ENCODE measurements around the gene ABCA2. TPM values are rescaled to one million over a fixed set of nuclear protein-coding genes. Genes with fewer than 3 reads are reported as not detected.

The ABCA2 gene
- polyA plus RNA-seq, 1 donor (not counting 4 experiments of a cell fraction or from before 2014, with no cell fraction given) = 1.3 TPM

DNA sequence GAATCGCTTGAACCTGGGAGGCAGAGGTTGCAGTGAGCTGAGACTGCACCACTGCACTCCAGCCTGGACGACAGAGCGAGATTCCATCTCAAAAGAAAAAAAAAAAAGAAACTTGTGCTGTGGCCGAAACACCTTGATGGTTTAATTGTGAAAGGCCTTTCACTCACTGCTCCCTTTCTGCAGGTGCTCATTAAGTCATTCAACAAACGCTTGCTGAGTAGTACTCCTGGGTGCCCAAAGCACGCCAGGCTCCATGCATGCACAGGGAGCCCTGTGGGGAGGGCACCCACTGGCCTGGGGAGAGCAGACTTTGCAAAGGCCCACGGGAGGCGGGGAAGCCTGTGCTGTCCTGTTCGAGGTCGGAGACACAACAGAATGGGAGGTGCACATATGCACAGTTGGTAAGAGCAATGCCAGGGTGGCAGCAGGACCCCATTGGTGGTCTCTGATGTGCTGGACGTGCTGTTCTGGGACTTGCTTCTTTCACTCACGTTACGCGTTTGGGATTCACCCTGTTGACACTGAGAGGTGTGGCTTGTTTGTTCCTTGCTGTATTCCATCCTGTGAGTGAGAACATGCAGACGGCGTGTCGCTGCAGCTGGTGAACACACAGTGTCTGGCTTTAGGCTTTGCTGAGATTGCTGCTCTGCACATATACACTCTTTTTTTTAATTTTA lies 28.8 kb upstream of the ABCA2 start:
- no peak for FAIRE-seq
- Histone ChIP-seq H3K9me3 (ENCODE audit: control insufficient read depth, low read depth, low read length) (no peaks in the 10 kb centered on the region), H3K9me1 (ENCODE audit: control insufficient read depth, extremely low read depth, insufficient read depth, low read length) (no peaks in the 10 kb centered on the region), H3K4me2 (ENCODE audit: control insufficient read depth, extremely low read depth, insufficient read depth, low read depth, low read length) (no peak overlapping the region), H3K4me1 (ENCODE audit: control insufficient read depth, extremely low read depth, insufficient read depth, low read length) (peaks cover 1% of the 10 kb centered on the region), H3K9ac (ENCODE audit: control insufficient read depth, extremely low read depth, insufficient read depth, low read length) (no peak overlapping the region), H3K4me3 (ENCODE audit: control insufficient read depth in 2 of 3, extremely low read depth in 1 of 3, insufficient read depth in 2 of 3, low read depth in 1 of 3, low read length in 3 of 3) (no peak overlapping the region), H3K27me3 (ENCODE audit: control insufficient read depth, extremely low read depth, insufficient read depth, low read length) (no peaks in the 10 kb centered on the region), H3K79me2 (ENCODE audit: control insufficient read depth, insufficient read depth, low read length) (no peaks in the 10 kb centered on the region), H3K36me3 (ENCODE audit: control insufficient read depth in 2 of 2, extremely low read depth in 1 of 2, insufficient read depth in 2 of 2, low read length in 2 of 2) (no peaks in the 10 kb centered on the region), H3K27ac (ENCODE audit: control insufficient read depth, insufficient read depth, low read length) (no peak overlapping the region), H2AFZ (ENCODE audit: control insufficient read depth, low read length) (no peak overlapping the region), H4K20me1 (ENCODE audit: control insufficient read depth, extremely low read depth, insufficient read depth, low read length) (no peaks in the 10 kb centered on the region)
- no peak for DNase-seq (ENCODE audit: low read depth, low spot score)
- TF ChIP-seq, protein P1, sequence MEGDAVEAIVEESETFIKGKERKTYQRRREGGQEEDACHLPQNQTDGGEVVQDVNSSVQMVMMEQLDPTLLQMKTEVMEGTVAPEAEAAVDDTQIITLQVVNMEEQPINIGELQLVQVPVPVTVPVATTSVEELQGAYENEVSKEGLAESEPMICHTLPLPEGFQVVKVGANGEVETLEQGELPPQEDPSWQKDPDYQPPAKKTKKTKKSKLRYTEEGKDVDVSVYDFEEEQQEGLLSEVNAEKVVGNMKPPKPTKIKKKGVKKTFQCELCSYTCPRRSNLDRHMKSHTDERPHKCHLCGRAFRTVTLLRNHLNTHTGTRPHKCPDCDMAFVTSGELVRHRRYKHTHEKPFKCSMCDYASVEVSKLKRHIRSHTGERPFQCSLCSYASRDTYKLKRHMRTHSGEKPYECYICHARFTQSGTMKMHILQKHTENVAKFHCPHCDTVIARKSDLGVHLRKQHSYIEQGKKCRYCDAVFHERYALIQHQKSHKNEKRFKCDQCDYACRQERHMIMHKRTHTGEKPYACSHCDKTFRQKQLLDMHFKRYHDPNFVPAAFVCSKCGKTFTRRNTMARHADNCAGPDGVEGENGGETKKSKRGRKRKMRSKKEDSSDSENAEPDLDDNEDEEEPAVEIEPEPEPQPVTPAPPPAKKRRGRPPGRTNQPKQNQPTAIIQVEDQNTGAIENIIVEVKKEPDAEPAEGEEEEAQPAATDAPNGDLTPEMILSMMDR (optimal IDR thresholded peaks at IDR 0.05 in 1 of 3, IDR thresholded peaks at IDR 0.05 in 1 of 3, conservative IDR thresholded peaks at IDR 0.05 in 1 of 3; ENCODE audit: extremely low read depth in 1 of 3, insufficient read depth in 2 of 3, low read length in 3 of 3) = no peak
- TF ChIP-seq EZH2 (IDR thresholded peaks at IDR 0.05; ENCODE audit: low read length) = no peak
- dilution Hi-C loops (cut with MboI; ENCODE audit: extremely low pct_ligation_motif_present, low sequenced_read_pairs) = no loop called here

DNA sequence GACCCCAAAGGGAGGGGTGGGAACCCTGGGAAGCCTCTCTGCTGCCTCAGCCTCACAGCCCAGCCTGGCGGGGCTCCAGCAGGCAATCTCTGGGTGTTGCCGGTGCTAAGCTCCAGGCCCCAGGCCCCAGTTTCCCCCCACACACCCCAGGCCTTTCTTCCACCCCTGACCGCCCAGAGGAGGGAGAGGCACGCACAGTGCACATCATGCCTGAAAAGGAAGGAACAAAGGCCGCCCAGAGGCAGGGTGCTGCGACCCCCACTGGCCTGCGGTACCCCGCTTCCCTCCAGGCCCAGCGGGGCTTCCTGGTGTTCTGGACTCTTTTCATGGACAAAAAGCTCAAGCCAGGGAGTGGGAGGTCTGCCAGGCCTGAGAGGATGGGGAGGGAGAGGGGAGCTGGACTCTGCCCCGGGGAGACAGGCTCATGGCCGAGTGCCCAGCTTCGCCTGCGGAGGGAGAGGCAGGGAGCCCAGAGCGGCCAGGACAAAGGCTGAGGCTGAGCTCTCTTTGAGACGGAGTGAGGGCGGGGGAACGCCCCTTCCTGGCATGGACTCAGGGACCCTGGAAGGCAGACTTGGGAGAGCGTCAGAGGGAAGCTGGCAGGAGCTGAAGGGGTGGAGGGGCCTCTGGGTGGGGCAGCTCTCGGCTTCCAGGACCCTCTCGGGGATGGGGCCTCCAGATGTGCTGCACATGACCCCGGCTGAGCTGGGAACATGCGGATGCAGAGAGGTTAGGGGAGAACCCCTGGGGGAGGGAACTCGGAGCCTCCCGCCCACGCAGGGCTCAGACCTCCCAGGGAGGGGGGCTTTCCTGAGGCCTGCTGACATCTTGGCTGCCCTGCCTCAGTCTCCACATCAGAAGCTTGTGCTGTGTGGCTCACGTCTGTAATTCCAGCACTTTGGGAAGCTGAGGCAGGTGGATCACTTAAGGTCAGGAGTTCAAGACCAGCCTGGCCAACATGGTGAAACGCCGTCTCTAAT lies 27.6 kb upstream of the ABCA2 start:
- Histone ChIP-seq H3K4me3 (ENCODE audit: control insufficient read depth in 2 of 3, extremely low read depth in 1 of 3, insufficient read depth in 2 of 3, low read depth in 1 of 3, low read length in 3 of 3) (no peak overlapping the region), H3K27ac (ENCODE audit: control insufficient read depth, insufficient read depth, low read length) (no peak overlapping the region), H3K9ac (ENCODE audit: control insufficient read depth, extremely low read depth, insufficient read depth, low read length) (no peak overlapping the region), H3K79me2 (ENCODE audit: control insufficient read depth, insufficient read depth, low read length) (no peaks in the 10 kb centered on the region), H3K9me3 (ENCODE audit: control insufficient read depth, low read depth, low read length) (no peaks in the 10 kb centered on the region), H3K4me1 (ENCODE audit: control insufficient read depth, extremely low read depth, insufficient read depth, low read length) (no peaks in the 10 kb centered on the region), H3K27me3 (ENCODE audit: control insufficient read depth, extremely low read depth, insufficient read depth, low read length) (no peaks in the 10 kb centered on the region), H3K4me2 (ENCODE audit: control insufficient read depth, extremely low read depth, insufficient read depth, low read depth, low read length) (no peak overlapping the region), H3K9me1 (ENCODE audit: control insufficient read depth, extremely low read depth, insufficient read depth, low read length) (no peaks in the 10 kb centered on the region), H2AFZ (ENCODE audit: control insufficient read depth, low read length) (no peak overlapping the region), H3K36me3 (ENCODE audit: control insufficient read depth in 2 of 2, extremely low read depth in 1 of 2, insufficient read depth in 2 of 2, low read length in 2 of 2) (no peaks in the 10 kb centered on the region), H4K20me1 (ENCODE audit: control insufficient read depth, extremely low read depth, insufficient read depth, low read length) (no peaks in the 10 kb centered on the region)
- TF ChIP-seq, protein P1 (optimal IDR thresholded peaks at IDR 0.05 in 1 of 3, IDR thresholded peaks at IDR 0.05 in 1 of 3, conservative IDR thresholded peaks at IDR 0.05 in 1 of 3; ENCODE audit: extremely low read depth in 1 of 3, insufficient read depth in 2 of 3, low read length in 3 of 3) = no peak
- TF ChIP-seq EZH2 (IDR thresholded peaks at IDR 0.05; ENCODE audit: low read length) = no peak
- FAIRE-seq (no peak), DNase-seq (ENCODE audit: low read depth, low spot score) (no peak)
- dilution Hi-C loops (cut with MboI; ENCODE audit: extremely low pct_ligation_motif_present, low sequenced_read_pairs) = no loop called here

Measured in keratinocyte (primary cell).